ENCODE measurements around the gene ETV6.
A peak's percentile ranks its signal among the peaks of the same experiment; 100 is the strongest.

ETV6 gene

GRCh38 chr12:11833174-11833895, 183.9 kb downstream of the ETV6 start:
- TF ChIP-seq, protein P1, sequence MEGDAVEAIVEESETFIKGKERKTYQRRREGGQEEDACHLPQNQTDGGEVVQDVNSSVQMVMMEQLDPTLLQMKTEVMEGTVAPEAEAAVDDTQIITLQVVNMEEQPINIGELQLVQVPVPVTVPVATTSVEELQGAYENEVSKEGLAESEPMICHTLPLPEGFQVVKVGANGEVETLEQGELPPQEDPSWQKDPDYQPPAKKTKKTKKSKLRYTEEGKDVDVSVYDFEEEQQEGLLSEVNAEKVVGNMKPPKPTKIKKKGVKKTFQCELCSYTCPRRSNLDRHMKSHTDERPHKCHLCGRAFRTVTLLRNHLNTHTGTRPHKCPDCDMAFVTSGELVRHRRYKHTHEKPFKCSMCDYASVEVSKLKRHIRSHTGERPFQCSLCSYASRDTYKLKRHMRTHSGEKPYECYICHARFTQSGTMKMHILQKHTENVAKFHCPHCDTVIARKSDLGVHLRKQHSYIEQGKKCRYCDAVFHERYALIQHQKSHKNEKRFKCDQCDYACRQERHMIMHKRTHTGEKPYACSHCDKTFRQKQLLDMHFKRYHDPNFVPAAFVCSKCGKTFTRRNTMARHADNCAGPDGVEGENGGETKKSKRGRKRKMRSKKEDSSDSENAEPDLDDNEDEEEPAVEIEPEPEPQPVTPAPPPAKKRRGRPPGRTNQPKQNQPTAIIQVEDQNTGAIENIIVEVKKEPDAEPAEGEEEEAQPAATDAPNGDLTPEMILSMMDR (IDR thresholded peaks at IDR 0.05; ENCODE audit: borderline replicate concordance, control extremely low read depth, extremely low read depth, insufficient read depth, missing control alignments), result no peak
- in situ Hi-C loops (cut with MboI; ENCODE audit: low sequenced_read_pairs, unreplicated experiment), result no loop called here
- no peak for DNase-seq (ENCODE audit: low spot score)

GRCh38 chr12:11834104-11834812, 184.8 kb downstream of the ETV6 start:
- in situ Hi-C loops (cut with MboI; ENCODE audit: low sequenced_read_pairs, unreplicated experiment), result no loop called here

DNA sequence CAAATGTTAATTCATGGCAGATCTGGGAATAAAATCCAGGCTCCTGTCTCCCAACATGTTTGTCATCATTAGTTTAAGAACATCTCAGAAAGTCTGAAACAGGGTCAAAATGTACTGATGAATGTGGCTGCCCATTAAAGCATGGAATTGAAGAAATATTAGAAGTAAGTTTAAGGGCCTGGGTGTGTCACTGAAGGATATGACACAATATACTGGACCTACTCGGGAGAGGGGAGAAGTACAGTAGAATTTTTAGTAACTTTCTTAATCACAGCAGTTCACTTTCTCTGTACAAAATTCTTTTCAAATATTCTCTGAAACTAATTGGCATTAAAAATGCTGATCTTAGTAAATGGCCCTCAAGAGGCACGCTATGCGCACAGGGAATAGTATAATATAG, 185.5 kb downstream of the ETV6 start:
- TF ChIP-seq, protein P1 (IDR thresholded peaks at IDR 0.05; ENCODE audit: borderline replicate concordance, control extremely low read depth, extremely low read depth, insufficient read depth, missing control alignments), result no peak
- DNase-seq (ENCODE audit: low spot score), result no peak
- in situ Hi-C loops (cut with MboI; ENCODE audit: low sequenced_read_pairs, unreplicated experiment), result no loop called here

More at GRCh38 chr12:11834104-11834812, 184.8 kb downstream of the ETV6 start:
- TF ChIP-seq, protein P1 (IDR thresholded peaks at IDR 0.05; ENCODE audit: borderline replicate concordance, control extremely low read depth, extremely low read depth, insufficient read depth, missing control alignments), result no peak
- no peak for DNase-seq (ENCODE audit: low spot score)

GRCh38 chr12:11836282-11837151, 187.0 kb downstream of the ETV6 start:
- in situ Hi-C loops (cut with MboI; ENCODE audit: low sequenced_read_pairs, unreplicated experiment), result no loop called here
- DNase-seq (ENCODE audit: low spot score), result peak; percentile 78
- TF ChIP-seq, protein P1 (IDR thresholded peaks at IDR 0.05; ENCODE audit: borderline replicate concordance, control extremely low read depth, extremely low read depth, insufficient read depth, missing control alignments), result no peak

DNA sequence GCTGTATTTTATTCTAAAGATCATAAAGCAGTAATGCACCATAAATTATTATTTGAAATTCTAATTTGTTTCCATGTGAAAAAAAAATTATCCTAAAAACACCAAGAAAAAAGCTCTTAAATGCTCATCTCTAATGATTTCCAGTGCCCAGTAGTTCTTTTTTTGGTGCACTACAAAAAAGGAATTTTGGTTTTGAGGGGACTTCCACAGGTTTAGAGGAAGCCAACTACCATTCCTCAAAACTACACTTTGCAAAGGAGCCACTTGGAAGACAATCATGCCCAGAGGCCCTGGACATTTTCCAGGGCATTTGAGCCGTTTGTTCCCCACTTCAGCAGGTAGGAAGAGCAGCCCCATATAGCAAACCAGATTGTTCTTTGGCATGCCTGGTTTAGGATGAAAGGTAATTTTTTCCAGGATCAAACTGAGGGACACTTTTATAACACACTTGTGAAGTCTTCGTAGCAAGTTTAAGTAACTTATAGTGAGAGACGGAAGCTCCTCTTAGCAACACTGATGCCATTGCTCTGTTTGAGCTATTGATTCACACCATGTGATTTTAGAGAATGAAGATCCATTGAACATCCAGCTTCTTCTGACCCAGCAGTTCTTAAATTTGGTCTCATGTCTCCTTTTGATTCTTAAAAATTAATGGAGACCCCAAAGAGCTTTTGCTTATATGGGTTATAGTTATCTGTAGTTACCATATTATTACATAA, 187.9 kb downstream of the ETV6 start:
- no peak for DNase-seq (ENCODE audit: low spot score)
- TF ChIP-seq, protein P1 (IDR thresholded peaks at IDR 0.05; ENCODE audit: borderline replicate concordance, control extremely low read depth, extremely low read depth, insufficient read depth, missing control alignments), result no peak
- in situ Hi-C loops (cut with MboI; ENCODE audit: low sequenced_read_pairs, unreplicated experiment), result no loop called here

- in situ Hi-C loops (cut with MboI; ENCODE audit: low sequenced_read_pairs, unreplicated experiment), result no loop called here
- DNase-seq (ENCODE audit: low spot score), result no peak
These were observed 188.9 kb downstream of the ETV6 start for GRCh38 chr12:11838403-11838802.

More at GRCh38 chr12:11838403-11838802, 188.9 kb downstream of the ETV6 start:
- TF ChIP-seq, protein P1 (IDR thresholded peaks at IDR 0.05; ENCODE audit: borderline replicate concordance, control extremely low read depth, extremely low read depth, insufficient read depth, missing control alignments), result no peak

All from GM13976 (cell line).